WTC11 (cell line): Measurements from ENCODE around the gene DENND1C. TPM values are rescaled to one million over a fixed set of nuclear protein-coding genes. Genes with fewer than 3 reads are reported as not detected.

Source experiments
- ATAC-seq: fragments of 200-7000 bp; cut with Tn5 transposase; 2 replicates; pipeline ENCODE4 v1.10.0; 2021; ENCODE audit warnings: mild to moderate bottlenecking, moderate library complexity
- CTCF ChIA-PET: fragments of 300-600 bp; sonication (Branson Sonifier 250); formaldehyde crosslinking; loops from one replicate; lab custom pipeline; 2021; ENCODE audit warnings: antibody characterized with exemption; lab: Charles Lee
- POLR2A ChIA-PET: fragments of 350-600 bp; sonication (Branson Sonifier 250); formaldehyde crosslinking; loops from one replicate; lab custom pipeline; 2021; ENCODE audit warnings: antibody characterized with exemption; lab: Charles Lee
- DNase-seq: peaks from one replicate; pipeline ENCODE4 v3.0.0; 2021; ENCODE audit warnings: low spot score
- H3K27ac Mint-ChIP-seq: 2 replicates; pipeline ENCODE4 v1.8.0; 2021; ENCODE audit warnings: mixed read lengths
- H3K27me3 Mint-ChIP-seq: 2 replicates; pipeline ENCODE4 v1.8.0; 2021; ENCODE audit warnings: low read depth, mild to moderate bottlenecking, moderate library complexity, mixed read lengths
- H3K36me3 Mint-ChIP-seq: 2 replicates; pipeline ENCODE4 v1.8.0; 2021; ENCODE audit warnings: mixed read lengths
- H3K4me1 Mint-ChIP-seq: 2 replicates; pipeline ENCODE4 v1.8.0; 2022; ENCODE audit warnings: mixed read lengths
- H3K4me3 Mint-ChIP-seq: 2 replicates; pipeline ENCODE4 v1.8.0; 2021; ENCODE audit warnings: mild to moderate bottlenecking, moderate library complexity, mixed read lengths
- H3K9me3 Mint-ChIP-seq: 2 replicates; pipeline ENCODE4 v1.8.0; 2021; ENCODE audit warnings: mixed read lengths
- ELF4 ChIP-seq: sonication (generic); formaldehyde crosslinking; IDR thresholded peaks from 2 replicates; pipeline ENCODE4 v1.8.1; 2022; ENCODE audit warnings: low read depth, mild to moderate bottlenecking, moderate library complexity, missing genetic modification reagents
- EMX1 ChIP-seq: fragments of 250-450 bp; sonication (Bioruptor Pico); IDR thresholded peaks from 2 replicates; pipeline ENCODE4 v1.8.0; 2021; ENCODE audit warnings: mild to moderate bottlenecking
- GABPB1 ChIP-seq: sonication (generic); formaldehyde crosslinking; IDR thresholded peaks from 2 replicates; pipeline ENCODE4 v1.8.1; 2023; ENCODE audit warnings: mild to moderate bottlenecking, missing genetic modification reagents
- HMGA2 ChIP-seq: fragments of 250-450 bp; sonication (Bioruptor Pico); IDR thresholded peaks from 2 replicates; pipeline ENCODE4 v1.4.0; 2021; ENCODE audit warnings: mild to moderate bottlenecking, moderate library complexity
- KAT7 ChIP-seq: sonication (generic); formaldehyde crosslinking; IDR thresholded peaks from 2 replicates; pipeline ENCODE4 v1.8.1; 2023; ENCODE audit warnings: missing genetic modification reagents, mild to moderate bottlenecking, borderline replicate concordance
- MYBL2 ChIP-seq: sonication (generic); formaldehyde crosslinking; IDR thresholded peaks from 2 replicates; pipeline ENCODE4 v1.8.1; 2023; ENCODE audit warnings: mild to moderate bottlenecking, moderate library complexity, missing genetic modification reagents
- NR3C1 ChIP-seq: sonication (generic); formaldehyde crosslinking; conservative IDR thresholded peaks from 2 replicates; pipeline ENCODE4 v1.8.1; 2023; ENCODE audit warnings: low read depth, mild to moderate bottlenecking, missing genetic modification reagents
- SP1 ChIP-seq: sonication (generic); formaldehyde crosslinking; conservative IDR thresholded peaks from 2 replicates; pipeline ENCODE4 v1.8.1; 2022; ENCODE audit warnings: missing genetic modification reagents
- TEAD1 ChIP-seq: sonication (generic); formaldehyde crosslinking; IDR thresholded peaks from 2 replicates; pipeline ENCODE4 v1.8.0; 2022; ENCODE audit warnings: mild to moderate bottlenecking, missing genetic modification reagents
- TP53 ChIP-seq: sonication (generic); formaldehyde crosslinking; IDR thresholded peaks from 2 replicates; pipeline ENCODE4 v1.8.1; 2023; ENCODE audit warnings: mild to moderate bottlenecking, missing genetic modification reagents
- ZNF138 ChIP-seq: sonication (generic); formaldehyde crosslinking; conservative IDR thresholded peaks from 2 replicates; pipeline ENCODE4 v1.8.1; 2022; ENCODE audit warnings: mild to moderate bottlenecking, moderate library complexity, missing genetic modification reagents
- ZNF232 ChIP-seq: sonication (generic); formaldehyde crosslinking; IDR thresholded peaks from 2 replicates; pipeline ENCODE4 v1.8.0; 2022; ENCODE audit warnings: mild to moderate bottlenecking, missing genetic modification reagents
- ZNF671 ChIP-seq: fragments of 250-450 bp; sonication (Bioruptor Pico); IDR thresholded peaks from 2 replicates; pipeline ENCODE4 v1.8.0; 2021; ENCODE audit warnings: mild to moderate bottlenecking
- total RNA-seq: library from RNA; stranded (reverse); gene quantifications from 3 replicates; pipeline ENCODE4 v1.2.3, GENCODE V29; 2021
- TF ChIP-seq, protein P1 (sequence below): fragments of 250-450 bp; sonication (Bioruptor Pico); IDR thresholded peaks from 2 replicates; pipeline ENCODE4 v2.1.2; 2022; ENCODE audit warnings: mild to moderate bottlenecking, moderate library complexity
- TF ChIP-seq, protein P2 (sequence below): sonication (generic); formaldehyde crosslinking; IDR thresholded peaks from 2 replicates; pipeline ENCODE4 v1.8.0; 2023; ENCODE audit warnings: missing genetic modification reagents, mild to moderate bottlenecking, borderline replicate concordance
- TF ChIP-seq, protein P3 (sequence below): fragments of 250-450 bp; sonication (Bioruptor Pico); IDR thresholded peaks from 2 replicates; pipeline ENCODE4 v1.9.0; 2021; ENCODE audit warnings: moderate library complexity, mild to moderate bottlenecking, inconsistent platforms, borderline replicate concordance

Gene DENND1C
- total RNA-seq, 1 experiment from 2014 or later, result 4.3 TPM

DNA sequence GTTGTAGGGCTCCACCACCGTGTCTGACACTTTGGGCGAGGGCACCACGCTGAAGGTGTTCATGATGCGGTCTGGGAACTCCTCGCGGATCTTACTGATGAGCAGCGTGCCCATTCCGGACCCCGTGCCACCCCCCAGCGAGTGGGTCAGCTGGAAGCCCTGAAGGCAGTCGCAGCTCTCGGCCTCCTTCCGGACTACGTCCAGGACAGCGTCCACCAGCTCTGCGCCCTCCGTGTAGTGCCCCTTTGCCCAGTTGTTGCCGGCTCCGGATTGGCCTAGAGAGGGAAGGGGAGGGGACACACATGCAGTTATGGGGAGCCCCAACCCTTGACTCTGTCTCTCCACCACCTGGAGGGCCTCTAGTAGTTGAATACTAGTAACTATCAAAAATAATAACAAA lies 14.4 kb upstream of the DENND1C start:
- DNase-seq (no peak), ATAC-seq (no peak)
- H3K9me3 Mint-ChIP-seq, result peaks cover 11% of the 10 kb centered on the region
- no peaks in the 10 kb centered on the region for H3K36me3 Mint-ChIP-seq
- no peak overlapping the region for H3K27ac Mint-ChIP-seq
- ChIA-PET CTCF (no interaction called here), POLR2A (no interaction called here)
- TF ChIP-seq TP53 (CRISPR knock-in tag), result no peak
- no peak overlapping the region for H3K4me3 Mint-ChIP-seq
- H3K27me3 Mint-ChIP-seq, result peaks cover 11% of the 10 kb centered on the region
- no peaks in the 10 kb centered on the region for H3K4me1 Mint-ChIP-seq

DNA sequence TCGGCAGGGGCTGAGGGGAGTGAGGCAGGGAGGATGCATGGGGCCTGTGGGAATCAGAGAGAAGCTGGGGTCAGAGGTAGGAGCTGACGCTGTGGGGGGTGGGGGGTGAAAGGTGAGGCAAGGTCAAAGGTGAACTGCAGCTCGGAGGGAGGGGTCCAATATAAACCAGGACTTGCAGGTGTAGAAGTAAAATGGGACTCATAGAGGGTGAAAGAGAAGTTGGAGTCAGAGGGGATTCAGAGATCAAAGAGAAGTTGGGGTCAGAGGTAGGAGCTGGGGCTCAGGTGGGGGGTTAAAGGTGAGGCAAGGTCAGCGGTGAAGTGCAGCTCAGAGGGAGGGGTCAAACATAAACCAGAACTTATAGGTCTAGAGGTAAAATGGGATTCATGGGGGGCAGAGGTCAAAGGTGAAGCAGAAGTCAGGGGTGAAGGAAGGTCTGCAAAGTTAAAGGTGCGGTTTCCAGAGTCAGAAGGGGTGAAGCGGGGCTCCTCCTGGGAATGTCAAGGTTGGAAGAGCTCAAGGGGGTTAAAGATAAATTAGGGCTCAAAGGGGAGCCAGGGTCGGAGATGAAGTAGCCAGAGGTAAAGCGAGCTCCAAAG lies 12.9 kb upstream of the DENND1C start:
- CTCF ChIA-PET, result no interaction called here
- H3K4me3 Mint-ChIP-seq, result no peak overlapping the region
- H3K4me1 Mint-ChIP-seq, result no peaks in the 10 kb centered on the region
- H3K27ac Mint-ChIP-seq, result no peak overlapping the region
- H3K27me3 Mint-ChIP-seq, result peaks cover 12% of the 10 kb centered on the region
- H3K9me3 Mint-ChIP-seq, result peaks cover 11% of the 10 kb centered on the region
- DNase-seq (no peak), ATAC-seq (no peak)
- TF ChIP-seq, protein P1, sequence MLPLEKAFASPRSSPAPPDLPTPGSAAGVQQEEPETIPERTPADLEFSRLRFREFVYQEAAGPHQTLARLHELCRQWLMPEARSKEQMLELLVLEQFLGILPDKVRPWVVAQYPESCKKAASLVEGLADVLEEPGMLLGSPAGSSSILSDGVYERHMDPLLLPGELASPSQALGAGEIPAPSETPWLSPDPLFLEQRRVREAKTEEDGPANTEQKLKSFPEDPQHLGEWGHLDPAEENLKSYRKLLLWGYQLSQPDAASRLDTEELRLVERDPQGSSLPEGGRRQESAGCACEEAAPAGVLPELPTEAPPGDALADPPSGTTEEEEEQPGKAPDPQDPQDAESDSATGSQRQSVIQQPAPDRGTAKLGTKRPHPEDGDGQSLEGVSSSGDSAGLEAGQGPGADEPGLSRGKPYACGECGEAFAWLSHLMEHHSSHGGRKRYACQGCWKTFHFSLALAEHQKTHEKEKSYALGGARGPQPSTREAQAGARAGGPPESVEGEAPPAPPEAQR (CRISPR knock-in tag), result no peak
- no peak for TF ChIP-seq ZNF671 (CRISPR knock-in tag)
- TF ChIP-seq MYBL2 (CRISPR knock-in tag), result no peak
- no peak for TF ChIP-seq TEAD1 (CRISPR knock-in tag)
- TF ChIP-seq EMX1 (CRISPR knock-in tag), result no peak
- TF ChIP-seq, protein P2, sequence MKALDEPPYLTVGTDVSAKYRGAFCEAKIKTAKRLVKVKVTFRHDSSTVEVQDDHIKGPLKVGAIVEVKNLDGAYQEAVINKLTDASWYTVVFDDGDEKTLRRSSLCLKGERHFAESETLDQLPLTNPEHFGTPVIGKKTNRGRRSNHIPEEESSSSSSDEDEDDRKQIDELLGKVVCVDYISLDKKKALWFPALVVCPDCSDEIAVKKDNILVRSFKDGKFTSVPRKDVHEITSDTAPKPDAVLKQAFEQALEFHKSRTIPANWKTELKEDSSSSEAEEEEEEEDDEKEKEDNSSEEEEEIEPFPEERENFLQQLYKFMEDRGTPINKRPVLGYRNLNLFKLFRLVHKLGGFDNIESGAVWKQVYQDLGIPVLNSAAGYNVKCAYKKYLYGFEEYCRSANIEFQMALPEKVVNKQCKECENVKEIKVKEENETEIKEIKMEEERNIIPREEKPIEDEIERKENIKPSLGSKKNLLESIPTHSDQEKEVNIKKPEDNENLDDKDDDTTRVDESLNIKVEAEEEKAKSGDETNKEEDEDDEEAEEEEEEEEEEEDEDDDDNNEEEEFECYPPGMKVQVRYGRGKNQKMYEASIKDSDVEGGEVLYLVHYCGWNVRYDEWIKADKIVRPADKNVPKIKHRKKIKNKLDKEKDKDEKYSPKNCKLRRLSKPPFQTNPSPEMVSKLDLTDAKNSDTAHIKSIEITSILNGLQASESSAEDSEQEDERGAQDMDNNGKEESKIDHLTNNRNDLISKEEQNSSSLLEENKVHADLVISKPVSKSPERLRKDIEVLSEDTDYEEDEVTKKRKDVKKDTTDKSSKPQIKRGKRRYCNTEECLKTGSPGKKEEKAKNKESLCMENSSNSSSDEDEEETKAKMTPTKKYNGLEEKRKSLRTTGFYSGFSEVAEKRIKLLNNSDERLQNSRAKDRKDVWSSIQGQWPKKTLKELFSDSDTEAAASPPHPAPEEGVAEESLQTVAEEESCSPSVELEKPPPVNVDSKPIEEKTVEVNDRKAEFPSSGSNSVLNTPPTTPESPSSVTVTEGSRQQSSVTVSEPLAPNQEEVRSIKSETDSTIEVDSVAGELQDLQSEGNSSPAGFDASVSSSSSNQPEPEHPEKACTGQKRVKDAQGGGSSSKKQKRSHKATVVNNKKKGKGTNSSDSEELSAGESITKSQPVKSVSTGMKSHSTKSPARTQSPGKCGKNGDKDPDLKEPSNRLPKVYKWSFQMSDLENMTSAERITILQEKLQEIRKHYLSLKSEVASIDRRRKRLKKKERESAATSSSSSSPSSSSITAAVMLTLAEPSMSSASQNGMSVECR (CRISPR knock-in tag), result no peak
- no peaks in the 10 kb centered on the region for H3K36me3 Mint-ChIP-seq
- POLR2A ChIA-PET, result no interaction called here

DNA sequence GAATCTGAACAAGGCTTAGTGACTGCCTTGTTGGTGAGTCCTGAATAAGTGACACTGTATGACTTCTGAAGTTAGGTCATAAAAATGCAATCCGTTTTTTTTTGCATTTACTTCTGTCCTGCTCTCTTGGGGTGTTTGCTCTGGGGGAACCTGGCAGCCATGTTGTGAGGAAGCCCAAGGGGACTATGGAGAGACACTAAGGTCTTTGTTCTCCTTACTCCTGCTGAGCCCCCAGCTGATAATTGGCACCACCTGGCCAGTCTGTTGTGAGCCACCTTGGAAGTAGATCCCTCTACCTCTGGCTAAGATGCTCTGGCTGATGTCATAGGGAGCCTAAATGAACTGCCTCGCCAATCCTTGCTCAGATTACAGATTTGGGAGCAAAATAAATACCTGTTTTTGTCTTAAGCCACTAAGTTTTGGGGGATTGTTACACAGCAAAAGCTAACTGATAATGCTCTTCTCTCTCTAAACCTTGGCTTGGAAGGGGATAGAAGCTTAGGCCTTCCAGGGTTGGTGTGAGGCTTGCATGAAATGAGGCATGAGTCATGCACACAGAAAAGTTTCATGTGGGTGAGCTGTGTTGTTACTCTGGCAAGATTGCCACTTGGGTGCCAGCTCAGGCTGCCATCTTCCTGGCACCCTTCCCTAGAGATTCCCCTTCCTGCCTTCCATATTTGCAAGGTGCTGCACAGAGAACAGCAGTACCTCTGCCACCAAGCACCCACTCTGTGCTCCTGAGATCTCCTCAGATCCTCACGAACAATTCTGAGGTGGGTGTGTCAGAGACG lies 10.4 kb upstream of the DENND1C start:
- Mint-ChIP-seq H3K27ac (no peak overlapping the region), H3K27me3 (peaks cover 17% of the 10 kb centered on the region), H3K4me1 (no peaks in the 10 kb centered on the region), H3K9me3 (peaks cover 11% of the 10 kb centered on the region), H3K36me3 (no peaks in the 10 kb centered on the region), H3K4me3 (no peak overlapping the region)
- CTCF ChIA-PET, result interaction anchor here (0.8 kb wide), 1 partner anchor 60 kb away, joined by 3 read pairs; no protein-coding TSS in a partner anchor
- POLR2A ChIA-PET, result no interaction called here
- no peak for ATAC-seq
- no peak for DNase-seq
- no peak for TF ChIP-seq HMGA2 (CRISPR knock-in tag)
- TF ChIP-seq SP1 (CRISPR knock-in tag), result no peak
- no peak for TF ChIP-seq NR3C1 (CRISPR knock-in tag)
- TF ChIP-seq ZNF232, result no peak
- TF ChIP-seq GABPB1, result no peak
- TF ChIP-seq, protein P3, sequence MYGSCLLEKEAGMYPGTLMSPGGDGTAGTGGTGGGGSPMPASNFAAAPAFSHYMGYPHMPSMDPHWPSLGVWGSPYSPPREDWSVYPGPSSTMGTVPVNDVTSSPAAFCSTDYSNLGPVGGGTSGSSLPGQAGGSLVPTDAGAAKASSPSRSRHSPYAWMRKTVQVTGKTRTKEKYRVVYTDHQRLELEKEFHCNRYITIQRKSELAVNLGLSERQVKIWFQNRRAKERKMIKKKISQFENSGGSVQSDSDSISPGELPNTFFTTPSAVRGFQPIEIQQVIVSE (CRISPR knock-in tag), result no peak
- no peak for TF ChIP-seq KAT7
- no peak for TF ChIP-seq ZNF138
- TF ChIP-seq ELF4 (CRISPR knock-in tag), result no peak
